ENCODE data around the gene TMEM132D.

- TF ChIP-seq POLR2A (IDR thresholded peaks at IDR 0.05; ENCODE audit: low read depth, low read length) (no peak), TAF1 (IDR thresholded peaks at IDR 0.05; ENCODE audit: borderline replicate concordance, low read depth, low read length) (no peak)
These were observed 115.2 kb downstream of the TMEM132D start for GRCh38 chr12:129788506-129789084.

All from GM12892 (cell line).